ENCODE data around the gene SEL1L.
A peak's percentile ranks its signal among the peaks of the same experiment; 100 is the strongest.
"Not testable (repeated sequence)": the region's sequence is repeated elsewhere in the genome, so short reads cannot be mapped to it uniquely, and the experiment has no call there.

Gene SEL1L

DNA sequence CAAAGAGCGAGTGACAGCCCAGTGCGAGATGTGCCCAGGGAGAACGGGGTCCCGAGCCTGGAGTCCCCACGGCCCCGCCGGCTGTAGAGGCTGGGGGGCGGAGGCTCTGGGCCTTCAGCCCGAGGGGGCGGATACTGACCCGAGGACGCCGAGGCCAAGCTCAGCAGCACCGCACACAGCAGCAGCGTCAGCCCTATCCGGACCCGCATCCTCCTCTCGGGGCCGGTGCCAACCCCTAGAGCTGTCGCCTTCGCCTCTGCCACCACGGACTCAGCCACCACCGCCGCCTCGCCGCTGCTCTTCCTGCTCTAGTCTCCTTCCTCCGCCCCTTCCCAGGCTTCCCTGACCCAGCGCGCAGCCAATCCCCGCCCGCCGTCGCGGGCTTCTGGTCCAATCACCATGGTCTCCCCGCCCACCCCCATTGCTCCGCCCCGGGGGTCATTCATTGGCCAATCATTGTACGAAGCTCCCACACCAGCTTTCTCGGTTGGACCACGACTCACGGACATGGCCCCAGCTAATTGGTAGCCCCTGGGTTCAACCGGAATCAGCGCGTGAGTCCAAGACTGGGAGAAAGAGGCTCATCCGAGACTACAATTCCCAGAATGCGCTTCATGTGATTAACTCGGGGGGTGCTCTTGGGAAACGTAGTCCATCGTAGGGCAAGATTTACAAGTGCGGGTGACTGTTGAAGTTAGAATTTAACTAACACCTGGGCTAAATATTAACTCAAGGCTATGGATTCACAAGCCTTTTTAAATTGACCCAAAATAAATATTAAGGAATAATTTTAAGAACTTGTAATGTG is at the start of gene SEL1L:
TSS of gene SEL1L (minus strand) at position 318 of the 808 bp plus-strand sequence. CDS start at position 209, 109 bp downstream.
- peak; percentile 97 to 98 for ATAC-seq

DNA sequence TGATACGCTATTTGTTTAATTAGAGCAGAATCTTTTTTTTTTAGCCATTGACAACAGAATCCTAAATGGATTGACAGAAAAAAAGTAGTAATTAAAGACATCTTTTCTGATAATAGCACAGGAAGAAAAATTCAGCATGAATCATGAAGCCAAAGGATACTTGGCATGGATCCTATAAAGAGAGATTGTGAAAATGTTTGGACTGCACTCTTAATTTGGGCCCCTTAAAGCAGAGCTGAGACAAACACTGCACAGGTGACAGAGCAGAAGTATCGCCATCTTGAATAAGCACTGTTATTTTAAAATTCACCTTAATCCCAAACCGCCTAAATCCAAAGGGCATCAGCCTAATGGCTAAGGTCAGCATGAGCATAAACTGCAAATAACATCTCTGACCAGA is 48.8 kb upstream of the SEL1L start:
- no peak for ATAC-seq

DNA sequence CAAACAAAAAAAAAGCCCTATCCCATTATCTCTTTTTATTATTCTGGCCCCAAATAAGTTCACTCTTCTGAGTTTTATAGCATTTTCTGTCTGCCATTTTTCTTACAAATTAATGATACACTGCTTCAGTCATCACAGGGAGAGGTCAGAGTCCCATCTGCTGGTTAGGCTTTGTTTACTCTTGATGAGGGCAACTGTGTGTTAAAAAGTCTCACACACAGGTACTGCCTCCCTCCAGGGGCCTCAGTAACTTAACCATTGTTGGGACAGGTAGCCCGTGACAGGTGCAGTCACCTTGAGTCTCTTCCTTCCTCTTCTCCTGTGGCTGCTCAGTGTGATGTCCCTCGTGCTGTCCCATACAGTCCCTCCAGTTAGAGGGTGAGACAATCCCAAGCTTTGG is 45.5 kb upstream of the SEL1L start:
- ATAC-seq, result no peak

DNA sequence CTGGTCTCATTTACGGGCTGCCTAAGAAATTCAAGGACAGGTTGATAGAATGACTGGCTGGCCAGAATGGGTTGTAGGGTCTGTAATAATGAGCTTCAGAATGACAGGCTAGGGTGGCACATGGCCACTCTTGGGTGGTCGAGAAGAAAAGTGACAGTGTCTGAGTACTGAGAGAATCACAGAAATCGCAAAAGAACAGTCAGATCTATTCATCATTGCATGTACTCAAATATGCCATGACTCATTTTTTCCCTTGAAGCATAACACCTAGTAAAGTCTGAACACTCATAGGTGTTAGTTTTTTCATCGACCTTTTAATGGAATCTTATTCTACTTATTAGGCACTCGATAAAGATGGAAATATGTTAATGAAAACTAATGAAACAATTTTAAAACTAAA is 37.8 kb upstream of the SEL1L start:
- ATAC-seq, result peak; percentile 38 to 65

DNA sequence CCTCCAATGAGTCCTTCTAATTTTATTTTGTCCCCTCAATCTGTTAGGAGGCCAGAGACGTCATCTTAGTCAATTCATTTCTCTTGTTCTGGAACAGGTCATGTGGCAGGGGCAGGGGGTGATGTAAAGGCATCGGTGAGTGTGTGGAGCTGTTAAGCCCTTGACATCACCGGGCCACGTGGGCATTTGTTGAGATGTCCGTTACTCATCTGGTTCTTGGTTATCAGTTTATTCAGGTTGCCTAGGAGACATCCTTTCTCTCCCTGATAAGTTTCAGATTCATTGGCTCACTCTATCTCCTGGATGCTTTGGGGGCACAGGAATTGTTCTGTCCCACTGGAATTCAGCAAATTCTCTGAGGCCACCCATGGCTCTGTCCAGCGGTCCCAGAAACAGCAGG is 33.6 kb upstream of the SEL1L start:
- no peak for ATAC-seq

DNA sequence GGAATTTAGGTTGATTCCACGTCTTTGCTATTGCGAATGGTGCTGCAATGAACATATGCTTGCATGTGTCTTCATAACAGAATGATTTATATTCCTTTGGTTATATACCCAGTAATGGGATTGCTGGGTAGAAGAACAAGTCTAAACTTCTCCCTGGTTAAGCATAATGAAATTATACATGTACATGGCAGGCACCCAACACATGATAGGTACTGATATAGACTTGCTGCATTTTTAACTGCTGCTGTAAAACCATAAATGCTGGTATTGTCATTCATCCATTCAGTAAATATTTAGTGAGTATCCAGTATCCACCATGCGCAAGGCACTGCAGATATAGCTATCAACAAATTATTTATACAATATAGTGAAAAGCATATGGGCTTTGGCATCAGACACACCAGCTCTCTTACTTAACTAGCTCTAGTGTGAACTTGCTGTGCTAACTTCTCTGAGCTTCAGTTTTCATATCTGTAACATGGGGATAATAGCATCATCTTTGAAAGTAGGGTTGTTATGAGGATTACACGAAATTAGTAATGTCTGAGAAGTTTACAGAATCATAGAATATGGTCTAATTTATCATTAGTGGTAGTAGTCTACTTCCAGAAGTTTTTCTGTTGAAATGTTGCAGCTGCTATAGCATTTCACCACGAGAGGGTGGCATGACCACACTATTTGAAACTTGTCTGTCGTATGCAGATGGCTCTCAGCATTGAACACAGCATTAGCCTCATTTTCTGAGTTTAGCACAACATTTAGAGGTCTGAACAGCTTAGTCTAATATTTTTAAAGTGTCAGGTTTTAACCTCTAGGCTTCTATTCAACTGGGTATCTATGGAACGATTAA is 32.0 kb upstream of the SEL1L start:
- no peak for ATAC-seq

DNA sequence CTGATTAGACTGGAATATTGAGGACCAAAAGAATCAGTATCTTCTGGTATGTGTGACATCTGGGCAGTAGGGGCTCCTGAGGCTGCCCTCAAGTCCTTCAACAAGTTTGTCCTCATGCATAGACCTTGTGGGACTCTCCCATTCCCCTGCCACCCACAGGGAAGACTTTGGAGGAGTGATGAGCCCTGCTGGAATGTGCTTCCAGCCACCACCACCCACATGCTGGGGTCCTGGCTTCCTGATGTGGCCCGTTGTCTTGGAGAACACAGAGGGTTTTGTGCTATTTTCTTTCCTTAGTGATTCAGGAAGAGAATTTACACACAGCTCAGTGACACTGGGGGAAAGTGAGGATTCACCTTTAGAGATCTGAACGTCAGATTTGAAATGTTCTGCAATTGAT is 29.2 kb upstream of the SEL1L start:
- ATAC-seq, result no peak

DNA sequence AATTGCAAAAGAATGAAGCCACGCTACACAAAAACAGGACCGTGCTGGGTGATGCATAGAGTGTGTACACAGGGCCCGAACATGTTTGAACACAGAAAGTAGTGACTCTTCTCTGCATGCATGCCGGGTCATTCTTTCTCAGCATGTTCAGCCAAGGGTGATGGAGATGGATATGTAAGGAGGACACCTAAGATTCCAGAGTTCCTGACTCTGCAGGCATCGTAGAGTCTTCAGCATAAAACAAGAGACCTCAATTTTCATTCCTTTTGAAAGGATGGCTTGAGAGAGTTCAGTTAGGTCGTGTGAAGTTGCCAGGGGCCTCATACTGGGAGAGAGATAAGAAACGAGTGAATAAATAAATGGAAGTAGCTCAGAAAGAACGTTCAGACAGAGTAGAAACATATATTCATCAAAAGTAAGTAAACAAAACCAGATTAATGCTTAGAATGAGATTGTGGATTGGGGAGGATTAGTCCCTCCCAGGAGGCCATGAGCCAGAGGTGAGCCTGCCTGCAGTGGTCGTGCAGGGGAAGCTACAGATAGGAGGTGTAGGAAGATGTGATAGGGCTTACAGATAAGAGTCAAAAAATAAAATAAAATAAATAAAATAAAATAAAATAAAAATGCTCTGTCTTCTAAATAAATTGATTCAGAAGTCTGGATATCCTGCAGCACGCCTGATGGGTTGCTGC is 27.6 kb upstream of the SEL1L start:
- no peak for ATAC-seq

DNA sequence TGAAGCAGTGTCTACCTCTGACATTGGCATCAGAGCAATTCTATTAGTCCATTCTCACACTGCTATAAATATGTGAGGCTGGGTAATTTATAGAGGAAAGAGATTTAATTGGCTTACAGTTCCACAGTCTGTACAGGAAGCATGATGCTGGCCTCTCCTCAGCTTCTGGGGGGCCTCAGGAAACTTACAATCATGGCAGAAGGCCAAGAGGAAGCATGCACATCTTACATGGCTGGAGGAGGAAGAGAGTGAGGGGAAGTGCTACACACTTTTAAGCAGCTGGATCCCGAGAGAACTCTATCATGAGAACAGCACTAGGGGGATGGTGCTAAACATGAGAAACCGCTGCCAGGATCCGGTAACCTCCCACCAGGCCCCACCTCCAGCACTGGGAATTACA is 25.7 kb upstream of the SEL1L start:
- ATAC-seq, result no peak

DNA sequence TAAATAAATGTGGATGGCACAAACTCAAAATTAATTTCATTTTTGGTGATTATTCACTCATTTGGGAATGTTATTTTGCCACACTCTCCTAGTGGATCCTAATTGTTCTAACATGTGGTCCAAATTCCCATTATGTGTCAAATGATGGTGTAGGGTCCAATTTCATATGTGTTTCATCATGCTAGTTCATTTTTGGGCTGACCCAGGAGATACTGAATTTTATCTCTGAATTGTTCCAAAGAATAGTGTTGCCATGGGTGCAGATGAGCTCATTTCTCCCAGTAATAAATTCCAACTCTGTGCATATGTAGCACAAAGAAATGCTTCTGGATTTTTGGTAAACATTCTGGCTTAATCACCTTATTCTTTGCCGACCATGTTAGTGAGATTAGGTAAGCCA is 23.5 kb upstream of the SEL1L start:
- ATAC-seq, result no peak

DNA sequence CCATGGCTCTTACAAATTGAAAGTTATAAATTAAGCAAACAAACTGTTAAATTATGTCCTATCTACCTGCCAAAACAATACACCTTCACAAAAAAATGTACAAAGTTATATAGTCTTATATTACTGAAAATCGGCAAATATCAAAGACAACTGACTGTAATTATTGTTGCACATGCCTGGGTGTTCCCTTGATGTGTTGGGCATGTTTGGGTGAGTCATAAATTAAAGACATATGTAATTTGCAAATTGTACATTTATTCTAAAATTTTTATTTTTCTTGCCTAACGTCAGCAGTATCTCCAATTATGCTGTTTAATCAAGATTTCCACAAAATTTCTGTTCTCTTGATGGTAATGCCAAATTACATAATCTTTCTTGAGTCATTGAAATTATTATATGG is 22.0 kb upstream of the SEL1L start:
- no peak for ATAC-seq

DNA sequence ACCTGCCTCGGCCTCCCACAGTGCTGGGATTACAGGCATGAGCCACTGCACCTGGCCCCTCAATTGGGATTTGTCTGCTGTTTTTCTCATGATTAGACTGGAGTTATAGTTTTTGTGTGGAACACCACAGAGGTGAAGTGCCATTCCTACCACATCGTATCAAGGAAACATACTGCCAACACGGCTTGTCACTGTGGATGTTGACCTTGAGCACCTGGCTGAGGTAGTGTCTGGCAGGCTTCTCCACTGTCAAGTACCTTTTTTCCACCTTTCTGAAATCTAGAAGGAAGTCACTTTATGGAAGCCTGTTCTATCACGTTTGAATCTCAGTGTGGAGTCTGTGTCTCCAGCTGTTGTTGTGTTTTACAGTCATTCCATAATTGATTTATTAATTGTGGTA is 21.4 kb upstream of the SEL1L start:
- ATAC-seq, result no peak

DNA sequence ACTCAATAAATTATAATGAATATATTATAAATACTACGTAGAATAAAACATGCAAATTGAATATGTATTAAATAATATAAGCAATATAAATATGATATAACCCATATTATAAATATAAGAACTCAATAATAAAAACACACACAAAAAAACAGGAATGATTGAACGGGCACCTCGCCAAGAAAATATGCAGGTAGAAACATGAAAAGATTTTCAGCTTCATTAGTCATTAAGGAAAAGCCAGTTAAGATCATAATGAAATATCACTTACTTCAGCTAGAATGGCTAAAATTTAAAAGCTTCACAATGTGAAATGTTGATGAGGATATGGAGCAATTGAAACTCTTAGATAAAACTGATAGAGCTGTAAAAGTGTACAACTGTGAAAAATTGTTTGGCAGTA is 17.8 kb upstream of the SEL1L start:
- ATAC-seq, result no peak

DNA sequence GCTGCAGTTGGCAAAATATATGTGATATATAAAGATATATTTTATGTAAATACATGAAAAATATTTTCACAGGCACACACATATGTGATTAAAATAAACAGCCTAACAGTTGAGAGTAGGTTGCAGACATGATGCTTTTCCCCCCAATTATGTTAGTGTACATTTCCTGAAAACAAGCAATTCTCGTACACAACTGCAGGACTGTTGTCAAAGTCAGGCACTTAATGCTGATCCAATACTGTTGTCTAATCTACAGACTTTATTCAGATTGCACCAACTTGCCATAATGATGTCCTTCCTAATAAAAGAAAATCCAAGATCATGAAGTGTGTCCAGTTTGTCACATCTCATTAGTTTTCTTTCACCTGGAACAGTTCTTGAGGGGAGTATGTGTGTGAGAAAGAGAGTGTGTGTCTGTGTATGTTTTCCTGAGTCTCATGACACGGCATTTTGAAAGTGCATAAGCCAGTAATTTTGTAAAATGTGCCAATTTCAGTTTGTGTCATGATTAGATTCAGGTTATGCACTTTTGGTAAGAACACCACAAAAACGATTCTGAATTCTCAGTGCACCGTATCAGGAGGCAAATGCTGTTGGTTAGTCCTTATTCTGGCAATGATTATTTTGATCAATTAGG is 16.5 kb upstream of the SEL1L start:
- peak; percentile 69 to 79 for ATAC-seq

DNA sequence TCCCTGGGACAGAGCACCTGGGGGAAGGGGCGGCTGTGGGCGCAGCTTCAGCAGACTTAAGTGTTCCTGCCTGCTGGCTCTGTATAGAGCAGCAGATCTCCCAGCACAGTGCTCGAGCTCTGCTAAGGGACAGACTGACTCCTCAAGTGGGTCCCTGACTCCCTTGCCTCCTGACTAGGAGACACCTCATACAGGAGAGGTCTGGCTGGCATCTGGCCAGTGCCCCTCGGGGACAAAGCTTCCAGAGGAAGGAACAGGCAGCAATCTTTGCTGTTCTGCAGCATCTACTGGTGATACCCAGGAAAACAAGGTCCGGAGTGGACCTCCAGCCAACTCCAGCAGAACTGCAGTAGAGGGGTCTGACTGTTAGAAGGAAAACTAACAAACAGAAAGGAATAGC is 7.6 kb upstream of the SEL1L start:
- ATAC-seq, result not testable (repeated sequence)

DNA sequence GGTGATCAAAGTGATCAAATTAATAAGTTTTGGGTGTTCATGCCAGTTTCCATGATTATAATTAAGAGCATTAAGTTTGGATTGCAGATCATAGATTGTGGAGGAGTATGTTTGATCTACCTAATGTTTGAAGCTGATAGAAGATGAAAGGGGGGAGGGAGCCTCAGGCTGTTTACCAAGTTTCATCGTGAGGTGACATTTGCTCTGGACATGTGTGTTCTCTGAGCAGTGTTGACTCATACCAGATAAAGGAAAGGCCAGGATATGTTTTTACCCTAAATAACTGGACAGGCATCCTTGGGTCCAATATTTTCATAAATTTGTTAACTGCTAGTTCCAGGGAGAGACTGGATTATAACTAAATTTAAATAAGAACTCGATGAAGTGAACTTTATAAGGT is 3.5 kb upstream of the SEL1L start:
- no peak for ATAC-seq

DNA sequence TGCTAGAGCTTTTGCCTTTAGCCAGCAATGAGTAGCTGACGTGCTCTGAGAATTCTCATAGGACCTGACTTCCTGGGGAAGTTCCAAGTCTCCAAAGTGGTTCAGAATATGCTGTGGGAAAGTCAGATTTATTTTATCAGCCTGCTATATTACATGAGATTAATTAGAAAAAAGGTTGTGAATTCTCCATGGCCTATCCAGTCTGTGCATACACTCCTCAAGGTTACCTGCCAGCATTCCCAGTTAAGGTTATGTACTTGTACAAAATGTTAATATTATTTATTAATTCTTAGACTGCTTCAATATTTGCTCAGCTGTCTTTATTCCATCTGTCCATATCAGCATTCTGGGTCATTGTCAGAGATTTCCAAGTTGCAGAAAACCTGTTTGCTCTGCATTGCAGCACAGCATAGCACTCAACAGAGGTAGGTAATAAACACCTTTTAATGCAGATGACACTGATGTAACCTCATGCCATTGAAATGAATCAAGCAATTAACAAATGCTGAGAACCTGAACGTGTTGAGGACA is 2.7 kb upstream of the SEL1L start:
- no peak for ATAC-seq

DNA sequence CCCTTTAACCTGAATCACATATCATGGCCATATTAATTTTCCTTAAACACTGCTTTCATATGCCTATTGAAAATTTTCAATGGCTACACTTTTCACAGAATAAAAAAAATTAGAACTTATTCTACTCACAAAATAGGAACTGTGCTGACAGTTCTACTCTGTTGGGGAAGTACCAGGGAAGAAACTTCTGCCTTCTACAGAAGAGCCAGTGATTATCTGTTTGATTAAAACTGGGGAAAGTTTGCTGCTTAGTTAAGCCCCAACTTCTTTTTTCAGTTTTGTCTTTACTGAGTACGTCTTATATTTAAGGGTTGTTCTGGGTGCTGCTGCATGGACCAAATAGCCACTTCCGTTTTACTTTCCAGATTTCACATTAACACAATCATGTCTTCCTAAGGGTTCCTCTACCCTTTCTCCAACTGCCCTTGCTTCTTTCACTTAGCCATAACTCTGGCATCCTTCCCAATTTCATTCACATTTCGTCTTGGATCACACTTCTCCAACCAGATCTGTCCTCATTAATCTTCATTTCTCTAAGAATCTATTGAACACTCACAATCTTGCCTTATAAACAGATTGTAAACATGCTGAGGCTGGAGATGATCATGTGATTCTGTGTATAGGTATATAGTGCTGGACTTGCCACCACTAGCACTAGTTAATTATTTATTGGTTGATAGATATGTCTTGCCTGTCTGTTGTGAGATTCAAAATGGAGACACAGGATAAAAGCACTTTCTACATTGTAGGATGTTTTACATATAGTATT is 1.9 kb upstream of the SEL1L start:
- no peak for ATAC-seq

DNA sequence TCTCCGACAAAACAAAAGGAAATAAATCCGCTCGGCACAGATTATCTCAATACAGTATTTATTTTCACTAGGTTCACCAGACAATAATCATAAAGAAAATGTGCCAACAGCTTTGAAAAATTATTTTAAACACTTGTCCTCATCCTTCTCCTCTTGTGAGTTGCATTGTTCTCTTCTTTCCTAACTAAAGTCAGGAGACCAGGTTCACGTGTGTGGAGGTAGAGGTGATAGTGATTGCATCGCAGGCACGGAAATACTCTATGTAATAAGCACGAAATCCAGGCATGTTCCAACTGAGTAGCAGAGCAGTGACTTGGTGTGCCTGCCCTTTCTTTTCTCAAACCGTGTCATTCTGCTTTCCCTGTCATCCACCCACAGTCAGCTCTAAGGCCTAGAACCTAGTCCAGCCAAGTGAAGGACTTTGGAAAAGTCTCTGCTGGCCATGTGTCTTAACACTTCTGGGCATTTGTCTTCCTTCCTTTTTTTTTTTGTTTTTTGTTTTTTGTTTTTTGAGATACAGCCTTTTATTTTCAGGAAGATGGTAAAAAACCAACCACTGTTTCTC is 939 bp upstream of the SEL1L start:
- no peak for ATAC-seq

DNA sequence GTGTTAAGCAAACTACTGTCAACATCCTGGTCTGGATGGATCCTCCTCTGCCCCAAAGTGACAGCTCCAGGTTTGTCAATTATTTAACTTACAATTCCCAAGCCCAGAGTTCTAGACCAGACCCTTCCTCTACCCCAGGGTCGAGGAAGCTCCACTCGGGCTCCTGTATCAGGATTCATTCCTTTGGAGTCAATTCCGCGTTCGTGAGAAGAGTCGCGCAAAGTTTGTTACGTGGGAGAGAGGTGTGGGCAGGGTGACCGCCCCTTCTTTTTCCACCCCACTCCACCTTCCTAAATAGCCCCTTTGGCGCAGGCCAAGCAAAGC is 479 bp downstream of the SEL1L start:
- no peak for ATAC-seq

DNA sequence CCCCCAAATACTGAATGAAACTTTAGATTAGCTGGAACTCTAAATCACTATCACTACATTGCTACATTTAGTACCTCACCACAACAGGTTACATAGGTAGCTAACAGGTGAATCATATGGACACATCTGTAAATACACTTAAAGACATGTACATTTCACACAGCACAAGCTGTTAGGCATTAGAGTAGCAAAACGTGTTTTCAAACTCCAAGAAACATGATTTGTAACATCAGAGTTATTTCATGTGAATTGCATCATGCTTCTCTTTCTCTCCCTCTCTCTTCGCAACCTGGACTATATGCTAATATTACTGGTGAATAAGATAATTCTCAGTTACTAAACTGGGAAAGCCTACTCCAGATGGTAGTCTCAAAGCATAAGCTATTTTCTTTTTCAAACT is 4.3 kb downstream of the SEL1L start:
- ATAC-seq, result no peak

DNA sequence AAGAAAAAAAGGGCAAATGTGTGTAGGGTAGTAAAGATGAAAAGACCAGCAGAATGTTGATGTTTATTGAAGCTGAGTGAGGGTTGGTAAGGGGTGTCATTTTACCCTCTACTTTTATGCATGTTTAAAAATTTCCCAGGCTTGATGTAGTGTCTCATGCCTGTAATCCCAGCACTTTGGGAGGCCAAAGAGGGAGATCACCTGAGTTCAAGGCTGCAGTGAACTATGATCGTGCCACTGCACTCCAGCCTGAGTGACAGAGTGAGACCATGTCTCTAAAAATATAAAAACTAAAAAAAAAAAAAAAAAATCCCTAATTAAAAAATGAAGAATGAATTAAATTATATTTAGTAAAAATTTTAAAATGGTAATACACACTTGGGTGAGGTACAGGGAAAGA is 8.5 kb downstream of the SEL1L start:
- ATAC-seq, result no peak

Data from activated CD4-positive, CD25-positive, alpha-beta regulatory T cell treated with anti-CD3 and anti-CD28 coated beads, Interleukin-2, amount 50 U/mL, for 24 hours (primary cell).